WTC11 (cell line): ENCODE measurements around the gene MEIS2.

ENCODE experiments used
- USF2 ChIP-seq: sonication (generic); formaldehyde crosslinking; IDR thresholded peaks from 2 replicates; pipeline ENCODE4 v1.8.1; 2023; ENCODE audit warnings: mild to moderate bottlenecking, missing genetic modification reagents, moderate library complexity
- TF ChIP-seq, protein P1 (sequence below): fragments of 200-600 bp; IDR thresholded peaks from 2 replicates; pipeline ENCODE4 v1.8.0; 2022; ENCODE audit warnings: antibody characterized with exemption

DNA sequence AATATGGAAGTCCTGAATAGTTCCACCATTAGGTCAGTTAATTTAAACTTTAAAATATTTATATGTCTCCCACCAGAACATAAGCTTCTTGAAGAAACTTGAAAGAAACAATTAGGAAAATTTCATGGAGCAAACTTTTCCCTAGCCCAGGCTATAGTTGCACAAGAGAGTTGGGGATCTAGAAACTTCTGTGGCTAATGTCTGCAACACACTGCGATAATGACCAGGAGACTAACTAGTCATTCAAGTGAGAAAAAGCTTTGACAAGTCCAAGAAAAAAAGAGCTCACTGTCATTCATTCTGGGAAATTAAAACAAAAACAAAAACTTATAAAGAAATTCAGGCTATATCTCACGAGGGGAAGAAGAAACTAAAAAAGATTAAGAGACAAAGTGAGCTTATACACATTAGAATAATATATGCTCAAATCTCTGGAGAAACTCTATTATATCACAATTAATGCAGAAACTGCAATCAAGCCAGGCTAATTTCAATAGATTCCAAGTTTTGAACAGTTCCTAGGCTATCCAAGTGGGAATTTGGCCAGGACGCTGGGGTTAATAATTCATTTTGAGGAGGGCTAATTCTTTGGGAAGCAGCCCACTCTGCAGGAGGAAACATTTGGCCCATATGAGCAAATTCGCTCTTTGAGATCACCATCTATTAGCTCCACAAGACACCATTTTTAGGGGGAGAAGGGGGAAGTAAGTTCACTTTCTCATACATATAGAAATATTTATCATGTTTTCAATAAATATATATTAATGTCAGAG is 134.6 kb downstream of the MEIS2 start:
- TF ChIP-seq, protein P1, sequence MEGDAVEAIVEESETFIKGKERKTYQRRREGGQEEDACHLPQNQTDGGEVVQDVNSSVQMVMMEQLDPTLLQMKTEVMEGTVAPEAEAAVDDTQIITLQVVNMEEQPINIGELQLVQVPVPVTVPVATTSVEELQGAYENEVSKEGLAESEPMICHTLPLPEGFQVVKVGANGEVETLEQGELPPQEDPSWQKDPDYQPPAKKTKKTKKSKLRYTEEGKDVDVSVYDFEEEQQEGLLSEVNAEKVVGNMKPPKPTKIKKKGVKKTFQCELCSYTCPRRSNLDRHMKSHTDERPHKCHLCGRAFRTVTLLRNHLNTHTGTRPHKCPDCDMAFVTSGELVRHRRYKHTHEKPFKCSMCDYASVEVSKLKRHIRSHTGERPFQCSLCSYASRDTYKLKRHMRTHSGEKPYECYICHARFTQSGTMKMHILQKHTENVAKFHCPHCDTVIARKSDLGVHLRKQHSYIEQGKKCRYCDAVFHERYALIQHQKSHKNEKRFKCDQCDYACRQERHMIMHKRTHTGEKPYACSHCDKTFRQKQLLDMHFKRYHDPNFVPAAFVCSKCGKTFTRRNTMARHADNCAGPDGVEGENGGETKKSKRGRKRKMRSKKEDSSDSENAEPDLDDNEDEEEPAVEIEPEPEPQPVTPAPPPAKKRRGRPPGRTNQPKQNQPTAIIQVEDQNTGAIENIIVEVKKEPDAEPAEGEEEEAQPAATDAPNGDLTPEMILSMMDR = no peak
- no peak for TF ChIP-seq USF2
